Endothelial cell of umbilical vein (primary cell): ENCODE results near the gene LRRC37B.
"Not testable (repeated sequence)": the region's sequence is repeated elsewhere in the genome, so short reads cannot be mapped to it uniquely, and the experiment has no call there.

Experiments used
- CTCF ChIP-seq, 2 donors: IDR thresholded peaks; 1 replicate in 1 of 2; 2 replicates in 1 of 2; pipeline ENCODE4 v1.5.1; 2011; ENCODE audit warnings: low read length in 2 of 2, mild to moderate bottlenecking in 2 of 2, moderate library complexity in 2 of 2, control low read depth in 1 of 2, inconsistent platforms in 1 of 2, low read depth in 1 of 2; ENCODE audit not compliant: insufficient read depth in 1 of 2; ENCODE audit errors: extremely low read depth in 1 of 2
- EZH2 ChIP-seq: IDR thresholded peaks from 2 replicates; pipeline ENCODE4 v1.6.1; 2012; ENCODE audit warnings: borderline replicate concordance, low read depth, mild to moderate bottlenecking, moderate library complexity, low read length, inconsistent platforms; ENCODE audit not compliant: severe bottlenecking
- POLR2A ChIP-seq: IDR thresholded peaks from 2 replicates; pipeline ENCODE4 v1.6.1; 2012; ENCODE audit warnings: low read depth, mild to moderate bottlenecking, control low read depth, low read length

DNA sequence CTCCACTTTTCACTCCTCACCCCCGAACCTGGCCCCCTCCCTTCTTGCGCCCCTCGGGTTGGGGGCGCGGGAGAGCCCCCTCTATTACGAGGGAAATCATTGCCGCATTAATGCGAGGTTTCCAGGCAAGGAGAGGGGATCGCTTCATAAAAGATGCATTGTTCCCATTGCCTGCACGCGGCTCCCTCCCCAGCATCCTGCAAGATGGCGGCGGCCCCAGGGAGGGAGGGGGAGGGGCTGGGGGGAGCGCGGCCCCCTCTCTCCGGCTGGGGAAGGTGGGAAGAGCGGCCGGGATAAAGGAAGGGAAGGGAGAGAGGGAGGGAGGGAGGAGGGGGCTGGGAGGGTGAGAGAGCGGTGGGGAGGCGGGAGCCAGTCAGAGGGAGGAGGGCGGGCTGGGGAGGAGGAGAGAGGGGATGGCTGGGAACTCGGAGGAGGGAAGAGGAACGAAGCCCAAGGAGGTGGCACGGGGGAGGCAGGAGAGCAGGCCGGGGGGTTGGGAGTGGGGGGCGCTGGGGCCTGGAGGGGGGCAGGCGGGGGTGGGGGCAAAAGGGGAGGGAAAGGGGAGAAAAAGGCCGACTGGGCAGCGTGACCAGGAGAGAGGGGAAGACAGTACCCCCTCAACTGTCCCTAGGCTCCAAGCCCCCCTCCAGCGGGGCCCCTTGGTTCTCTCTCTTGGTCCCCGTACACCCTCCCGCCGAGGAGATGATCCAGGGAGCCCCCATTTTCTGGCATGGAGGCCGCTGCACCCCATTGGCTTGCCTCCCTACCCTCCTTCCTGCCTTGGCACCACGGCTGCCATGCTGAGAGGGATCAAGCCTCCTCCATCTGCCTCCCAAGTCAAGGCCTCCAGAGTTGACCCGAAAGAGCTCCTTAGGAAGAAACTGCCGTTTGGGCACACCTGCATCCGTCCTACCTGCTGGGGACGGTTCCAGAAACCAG, 77.1 kb downstream of the LRRC37B start:
- TF ChIP-seq CTCF (IDR thresholded peaks at IDR 0.05; ENCODE audit: extremely low read depth in 1 of 2, insufficient read depth in 1 of 2, low read depth in 1 of 2, low read length in 2 of 2); POLR2A; EZH2: not testable (repeated sequence)
